NK-92 treated with Interleukin-12 subunit alpha and Interleukin-12 subunit beta, amount 100 ng/mL, for 24 hours (cell line): ENCODE measurements around the gene FES.
"Not testable (repeated sequence)": the region's sequence is repeated elsewhere in the genome, so short reads cannot be mapped to it uniquely, and the experiment has no call there.

Experiments
- DNase-seq: peaks from one replicate; lab custom pipeline; 2025; lab: John Stamatoyannopoulos, UW

The FES gene

GRCh38 chr15:90892023-90892422, 7.7 kb downstream of the FES start:
- no peak for DNase-seq

GRCh38 chr15:90892498-90893174, 8.3 kb downstream of the FES start:
- DNase-seq = no peak

DNA sequence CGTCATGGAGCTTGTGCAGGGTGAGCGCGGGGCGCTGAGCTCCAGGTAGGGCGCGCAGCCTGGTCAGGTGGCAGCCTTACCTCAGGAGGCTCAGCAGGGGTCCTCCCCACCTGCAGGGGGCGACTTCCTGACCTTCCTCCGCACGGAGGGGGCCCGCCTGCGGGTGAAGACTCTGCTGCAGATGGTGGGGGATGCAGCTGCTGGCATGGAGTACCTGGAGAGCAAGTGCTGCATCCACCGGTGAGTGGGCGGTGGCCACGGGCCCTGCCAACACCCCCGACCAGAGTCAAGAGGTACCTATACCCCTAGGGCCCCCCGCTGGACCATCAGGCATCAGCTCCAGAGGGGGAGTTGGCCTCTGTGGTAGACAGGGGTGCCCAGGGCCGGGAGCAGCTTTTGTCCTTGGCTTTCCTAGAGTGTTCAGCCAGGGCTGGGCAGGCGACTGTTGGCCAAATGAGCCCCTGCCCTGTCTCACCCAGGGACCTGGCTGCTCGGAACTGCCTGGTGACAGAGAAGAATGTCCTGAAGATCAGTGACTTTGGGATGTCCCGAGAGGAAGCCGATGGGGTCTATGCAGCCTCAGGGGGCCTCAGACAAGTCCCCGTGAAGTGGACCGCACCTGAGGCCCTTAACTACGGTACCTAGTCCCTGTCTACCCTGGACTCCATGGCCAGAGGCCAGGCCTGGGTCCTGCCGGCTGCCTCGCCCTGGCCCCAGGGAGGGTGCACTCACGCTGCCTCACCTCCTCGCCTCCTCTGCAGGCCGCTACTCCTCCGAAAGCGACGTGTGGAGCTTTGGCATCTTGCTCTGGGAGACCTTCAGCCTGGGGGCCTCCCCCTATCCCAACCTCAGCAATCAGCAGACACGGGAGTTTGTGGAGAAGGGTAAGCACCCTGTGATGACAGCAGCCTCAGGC, 9.1 kb downstream of the FES start:
- no peak for DNase-seq

- no peak for DNase-seq
Measured at GRCh38 chr15:90895571-90896117, 11.3 kb downstream of the FES start.

DNA sequence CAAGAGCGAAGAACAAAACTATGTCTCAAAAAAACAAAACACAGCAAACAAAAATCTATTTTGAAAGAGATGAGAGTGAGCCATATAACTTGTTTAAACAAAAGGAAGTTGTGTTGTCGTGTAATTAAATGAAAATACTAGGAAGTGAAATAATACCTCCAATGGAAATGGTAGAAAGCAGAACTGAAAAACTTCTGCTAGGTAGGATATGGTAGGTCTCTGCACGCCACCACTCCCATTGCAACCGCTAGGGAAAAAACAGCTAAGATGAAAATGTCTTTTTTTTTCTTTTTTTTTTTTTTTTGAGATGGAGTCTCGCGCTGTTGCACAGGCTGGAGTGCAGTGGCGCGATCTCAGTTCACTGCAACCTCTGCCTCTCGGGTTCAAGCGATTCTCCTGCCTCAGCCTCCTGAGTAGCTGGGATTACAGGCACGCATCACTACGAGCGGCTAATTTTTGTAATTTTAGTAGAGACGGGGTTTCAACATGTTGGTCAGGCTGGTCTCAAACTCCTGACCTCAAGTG, 12.9 kb downstream of the FES start:
- not testable (repeated sequence) for DNase-seq

DNA sequence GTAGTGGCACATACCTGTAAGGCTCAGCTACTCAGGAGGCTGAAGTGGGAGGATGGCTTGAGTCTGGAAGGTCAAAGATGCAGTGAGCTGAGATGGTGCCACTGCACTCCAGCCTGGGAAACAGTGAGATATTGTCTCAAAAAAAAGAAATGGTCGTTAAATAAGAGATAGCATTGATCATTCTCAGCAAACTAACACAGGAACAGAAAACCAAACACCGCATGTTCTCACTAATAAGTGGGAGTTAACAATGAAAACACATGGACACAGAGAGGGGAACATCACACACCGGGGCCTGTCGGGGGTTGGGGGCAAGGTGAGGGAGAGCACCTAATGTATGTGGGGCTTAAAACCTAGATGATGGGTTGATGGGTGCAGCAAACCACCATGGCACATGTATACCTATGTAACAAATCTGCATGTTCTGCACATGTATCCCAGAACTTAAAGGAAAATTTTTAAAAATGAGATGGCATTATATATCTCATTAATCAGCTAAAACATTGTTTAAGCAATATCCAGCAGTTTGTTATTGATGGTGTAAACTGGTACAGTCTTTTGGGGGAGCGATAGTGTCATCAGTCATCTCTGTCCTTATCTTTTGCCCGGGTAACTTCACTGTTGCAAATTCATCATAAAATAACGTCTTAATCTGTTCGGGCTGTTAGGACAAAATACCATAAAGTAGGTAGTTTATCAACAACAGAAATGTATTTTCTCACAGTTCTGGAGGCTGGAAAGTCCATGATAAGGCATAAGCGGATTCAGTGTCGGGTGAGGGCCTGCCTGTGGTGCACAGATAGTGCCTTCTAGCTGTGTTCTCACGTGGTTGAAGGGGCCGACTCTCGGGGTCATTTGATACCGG, 17.1 kb downstream of the FES start:
- no peak for DNase-seq

DNA sequence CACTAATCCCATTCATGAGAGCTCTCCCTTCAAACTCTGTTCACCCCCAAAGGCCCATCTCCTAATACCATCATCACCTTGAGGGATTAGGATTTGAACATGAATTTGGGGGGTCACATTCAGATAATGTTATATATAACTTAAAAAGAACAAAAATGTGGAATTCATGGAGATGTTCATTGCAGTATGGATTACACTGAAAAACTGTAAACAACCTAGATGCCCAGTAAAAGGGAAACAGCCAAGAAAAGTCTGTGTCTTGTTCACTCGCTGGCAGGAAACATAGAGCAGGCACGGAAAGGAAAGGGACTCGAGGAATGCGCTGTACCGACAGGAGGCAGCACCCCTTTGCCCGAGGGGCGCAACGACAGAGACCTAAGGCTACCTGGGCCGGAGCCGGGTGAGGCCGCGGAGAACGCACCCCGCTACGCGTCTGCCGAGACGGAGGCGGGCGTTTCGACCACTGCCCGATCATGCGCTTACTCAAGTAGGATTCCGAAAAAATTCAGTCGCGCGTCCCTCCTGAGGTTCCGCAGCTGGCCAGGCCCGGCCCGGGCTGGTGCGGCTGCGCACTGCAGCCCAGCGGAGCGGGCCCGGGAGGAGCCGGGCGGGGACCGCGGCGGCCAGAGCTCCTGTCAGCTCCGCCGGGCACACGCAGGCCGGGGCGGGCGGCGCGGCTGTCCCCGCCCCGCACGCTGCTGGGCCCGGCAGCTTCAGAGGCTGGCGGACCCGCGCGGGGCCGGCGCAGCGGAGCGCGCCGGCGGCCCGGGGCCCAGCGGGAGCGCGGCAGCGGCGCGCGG, 17.9 kb downstream of the FES start:
- DNase-seq = no peak

DNA sequence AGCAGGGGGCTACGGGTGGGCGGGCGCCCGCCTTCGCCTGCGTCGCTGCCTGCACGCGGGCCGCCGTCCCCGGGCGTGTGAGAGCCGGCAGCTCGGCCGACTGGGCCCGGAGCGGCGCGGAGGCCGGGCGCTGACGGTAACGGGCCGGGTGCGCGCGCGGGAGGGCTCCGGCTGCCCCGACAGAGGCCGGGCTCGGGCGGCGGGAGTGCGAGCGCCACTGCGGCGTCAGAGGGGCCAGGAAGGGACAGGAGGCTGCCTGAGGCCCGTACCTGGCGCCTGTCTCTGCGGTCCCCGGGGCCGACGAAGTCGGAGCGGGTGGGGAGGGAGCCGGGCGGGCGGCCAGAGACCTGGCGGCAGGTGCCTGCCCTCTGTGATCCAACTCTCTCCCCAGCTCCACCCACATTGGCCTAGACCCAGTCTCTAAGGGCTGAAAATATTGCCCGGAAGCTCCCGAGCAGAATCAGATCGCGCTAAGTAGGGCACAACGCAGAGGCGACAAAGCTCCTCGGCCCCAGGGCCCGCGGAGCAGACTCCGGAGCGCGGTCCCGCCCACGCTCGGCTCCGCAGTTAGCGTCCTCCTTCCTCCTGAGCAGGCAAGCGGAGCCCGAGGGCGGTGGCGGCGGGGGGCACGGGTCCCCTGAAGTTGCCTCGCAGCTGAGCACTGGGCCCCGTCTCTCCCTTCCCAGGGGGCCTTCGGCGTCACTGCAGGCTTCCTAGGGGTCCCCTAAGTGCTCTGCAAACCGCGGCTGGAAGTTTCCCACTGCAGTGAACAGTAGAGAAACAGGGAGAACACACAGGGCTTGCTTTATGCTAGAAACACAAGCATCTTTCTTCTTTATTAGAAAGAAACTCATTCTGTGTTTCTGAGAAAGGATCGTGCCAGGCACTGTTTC, 18.8 kb downstream of the FES start, which contains the start of gene MAN2A2:
MAN2A2 (plus strand) TSS at position 463 of the 893 bp plus-strand sequence. CDS start 906 bp downstream, outside the sequence.
- DNase-seq = no peak

DNA sequence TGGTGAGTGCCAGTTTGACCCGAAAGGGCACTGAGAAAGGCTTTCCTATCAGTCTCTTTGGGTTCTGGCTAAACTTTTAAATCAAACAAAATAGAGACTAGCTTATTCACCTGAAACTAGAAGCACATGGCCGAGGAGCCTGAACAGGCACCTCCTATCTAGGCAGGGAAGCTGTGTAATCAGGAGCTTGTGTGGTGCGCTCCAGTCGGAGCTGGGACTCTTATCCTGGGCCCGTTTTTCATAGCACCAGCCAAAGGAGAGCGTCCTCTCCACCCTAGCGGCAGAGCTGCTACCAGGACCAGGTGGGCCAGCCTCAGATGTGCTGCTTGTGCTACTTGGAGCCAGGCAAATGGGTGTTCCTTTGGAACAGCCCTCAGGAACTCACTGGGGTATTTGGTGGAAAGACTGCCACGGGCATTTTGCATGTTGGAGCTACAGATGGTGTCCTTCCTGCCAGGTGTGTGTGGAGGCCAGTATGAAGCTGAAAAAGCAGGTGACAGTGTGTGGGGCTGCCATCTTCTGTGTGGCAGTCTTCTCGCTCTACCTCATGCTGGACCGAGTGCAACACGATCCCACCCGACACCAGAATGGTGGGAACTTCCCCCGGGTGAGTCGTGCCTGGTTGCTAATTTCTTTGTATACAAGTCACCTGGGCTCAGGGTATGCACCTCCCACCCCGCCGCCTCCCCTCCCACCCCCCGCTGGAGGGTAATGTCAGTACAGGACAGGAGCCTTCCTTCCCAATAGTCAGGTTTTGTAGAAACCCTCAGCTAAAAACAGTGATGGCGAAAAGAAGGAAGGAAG, 19.6 kb downstream of the FES start:
- no peak for DNase-seq

DNA sequence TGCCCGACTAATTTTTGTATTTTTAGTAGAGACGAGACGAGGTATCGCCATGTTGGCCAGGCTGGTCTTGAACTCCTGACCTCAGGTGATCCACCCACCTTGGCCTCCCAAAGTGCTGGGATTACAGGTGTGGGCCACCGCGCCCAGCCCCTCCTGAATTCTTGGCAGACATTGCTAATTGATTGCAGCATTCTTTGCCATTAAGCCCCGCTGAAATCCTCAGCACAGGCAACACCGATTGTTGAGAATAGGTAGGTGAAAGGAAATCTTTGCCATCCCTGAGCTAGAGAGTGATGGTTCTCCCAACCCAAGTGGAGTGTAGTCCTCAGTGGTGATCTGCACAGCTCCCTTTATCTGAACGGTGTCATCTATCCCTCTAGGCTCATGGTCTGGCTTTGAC, 20.4 kb downstream of the FES start:
- no peak for DNase-seq

GRCh38 chr15:90905306-90906180, 21.2 kb downstream of the FES start:
- DNase-seq = no peak

- no peak for DNase-seq
Measured at GRCh38 chr15:90906181-90906849, 22.0 kb downstream of the FES start.

- no peak for DNase-seq
Measured at GRCh38 chr15:90907051-90907660, 22.9 kb downstream of the FES start.

- DNase-seq = no peak
Measured at GRCh38 chr15:90907838-90908507, 23.7 kb downstream of the FES start.

DNA sequence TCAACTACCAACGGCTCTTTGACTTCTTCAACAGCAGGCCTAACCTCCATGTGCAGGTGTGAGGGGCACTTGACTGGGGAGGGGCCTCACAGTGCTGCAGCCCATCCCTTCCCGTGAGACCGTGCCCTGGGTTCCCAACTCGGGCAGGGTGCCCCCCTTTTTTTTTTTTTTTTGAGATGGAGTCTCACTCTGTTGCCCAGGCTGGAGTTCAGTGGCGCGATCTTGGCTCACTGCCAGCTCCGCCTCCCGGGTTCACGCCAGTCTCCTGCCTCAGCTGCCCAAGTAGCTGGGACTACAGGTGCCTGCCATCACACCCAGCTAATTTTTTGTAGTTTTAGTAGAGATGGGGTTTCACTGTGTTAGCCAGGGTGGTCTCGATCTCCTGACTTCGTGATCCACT, 25.1 kb downstream of the FES start:
- not testable (repeated sequence) for DNase-seq

GRCh38 chr15:90909976-90910375, 25.7 kb downstream of the FES start:
- no peak for DNase-seq
